Measurements from ENCODE around the gene FOXA3. TPM values are rescaled to one million over a fixed set of nuclear protein-coding genes. Genes with fewer than 3 reads are reported as not detected.

The FOXA3 gene
- total and polyA plus RNA-seq, 2 experiments from 2014 or later, result 14.6 to 18.6 TPM

GRCh38 chr19:45821570-45821969 lies 42.6 kb upstream of the FOXA3 start:
- WGBS (ENCODE audit: low lambda C conversion rate, missing lambda C conversion rate), result 95% methylated on average over 10 of the region's 10 CpGs
- Histone ChIP-seq H3K4me1 (ENCODE audit: insufficient read depth) (no peaks in the 10 kb centered on the region), H2AFZ (no peak overlapping the region), H3K27me3 (no peaks in the 10 kb centered on the region), H3K9me2 (replicated peaks; ENCODE audit: insufficient read depth) (no peaks in the 10 kb centered on the region), H3K36me3 (replicated peaks; ENCODE audit: insufficient read depth, low read depth) (no peaks in the 10 kb centered on the region), H4K20me1 (ENCODE audit: insufficient read depth, poor library complexity, severe bottlenecking) (no peaks in the 10 kb centered on the region), H3K27ac (no peak overlapping the region), H3K9me3 (ENCODE audit: low read depth) (no peaks in the 10 kb centered on the region), H3K4me2 (no peak overlapping the region), H3K79me2 (no peaks in the 10 kb centered on the region), H3K4me3 (no peak overlapping the region)
- TF ChIP-seq EZH2phosphoT487 (IDR thresholded peaks at IDR 0.05; ENCODE audit: low read depth, severe bottlenecking, unreplicated experiment) (no peak), EZH2 (IDR thresholded peaks at IDR 0.05; ENCODE audit: borderline replicate concordance) (no peak)
- DNase-seq (ENCODE audit: low spot score), result no peak

GRCh38 chr19:45822716-45823115 lies 41.4 kb upstream of the FOXA3 start:
- Histone ChIP-seq H3K79me2 (no peaks in the 10 kb centered on the region), H3K9me2 (replicated peaks; ENCODE audit: insufficient read depth) (no peaks in the 10 kb centered on the region), H3K9me3 (ENCODE audit: low read depth) (no peaks in the 10 kb centered on the region), H3K4me3 (no peak overlapping the region), H4K20me1 (ENCODE audit: insufficient read depth, poor library complexity, severe bottlenecking) (no peaks in the 10 kb centered on the region), H3K27ac (no peak overlapping the region), H3K27me3 (no peaks in the 10 kb centered on the region), H3K36me3 (replicated peaks; ENCODE audit: insufficient read depth, low read depth) (no peaks in the 10 kb centered on the region), H3K4me1 (ENCODE audit: insufficient read depth) (no peaks in the 10 kb centered on the region), H3K4me2 (no peak overlapping the region), H2AFZ (no peak overlapping the region)
- no peak for TF ChIP-seq CTCF (IDR thresholded peaks at IDR 0.05; ENCODE audit: poor library complexity)
- TF ChIP-seq EZH2 (IDR thresholded peaks at IDR 0.05; ENCODE audit: borderline replicate concordance), result no peak
- TF ChIP-seq EZH2phosphoT487 (IDR thresholded peaks at IDR 0.05; ENCODE audit: low read depth, severe bottlenecking, unreplicated experiment), result no peak
- 96% methylated on average over 5 of the region's 5 CpGs for WGBS (ENCODE audit: low lambda C conversion rate, missing lambda C conversion rate)
- no peak for DNase-seq (ENCODE audit: low spot score)

GRCh38 chr19:45823182-45823581 lies 40.9 kb upstream of the FOXA3 start:
- Histone ChIP-seq H3K27ac (no peak overlapping the region), H4K20me1 (ENCODE audit: insufficient read depth, poor library complexity, severe bottlenecking) (no peaks in the 10 kb centered on the region), H3K27me3 (no peaks in the 10 kb centered on the region), H3K79me2 (no peaks in the 10 kb centered on the region), H3K36me3 (replicated peaks; ENCODE audit: insufficient read depth, low read depth) (no peaks in the 10 kb centered on the region), H2AFZ (no peak overlapping the region), H3K4me1 (ENCODE audit: insufficient read depth) (no peaks in the 10 kb centered on the region), H3K4me2 (no peak overlapping the region), H3K4me3 (no peak overlapping the region), H3K9me3 (ENCODE audit: low read depth) (no peaks in the 10 kb centered on the region), H3K9me2 (replicated peaks; ENCODE audit: insufficient read depth) (no peaks in the 10 kb centered on the region)
- 96% methylated on average over 10 of the region's 12 CpGs for WGBS (ENCODE audit: low lambda C conversion rate, missing lambda C conversion rate)
- DNase-seq (ENCODE audit: low spot score), result no peak
- TF ChIP-seq EZH2 (IDR thresholded peaks at IDR 0.05; ENCODE audit: borderline replicate concordance) (no peak), EZH2phosphoT487 (IDR thresholded peaks at IDR 0.05; ENCODE audit: low read depth, severe bottlenecking, unreplicated experiment) (no peak), CTCF (IDR thresholded peaks at IDR 0.05; ENCODE audit: poor library complexity) (no peak)

GRCh38 chr19:45824041-45824471 lies 40.1 kb upstream of the FOXA3 start:
- 93% methylated on average over 11 of the region's 12 CpGs for WGBS (ENCODE audit: low lambda C conversion rate, missing lambda C conversion rate)
- TF ChIP-seq CTCF (IDR thresholded peaks at IDR 0.05; ENCODE audit: poor library complexity), result no peak
- TF ChIP-seq EZH2 (IDR thresholded peaks at IDR 0.05; ENCODE audit: borderline replicate concordance), result no peak
- no peak for TF ChIP-seq EZH2phosphoT487 (IDR thresholded peaks at IDR 0.05; ENCODE audit: low read depth, severe bottlenecking, unreplicated experiment)
- Histone ChIP-seq H4K20me1 (ENCODE audit: insufficient read depth, poor library complexity, severe bottlenecking) (no peaks in the 10 kb centered on the region), H3K79me2 (no peaks in the 10 kb centered on the region), H3K9me3 (ENCODE audit: low read depth) (no peaks in the 10 kb centered on the region), H2AFZ (no peak overlapping the region), H3K4me1 (ENCODE audit: insufficient read depth) (no peaks in the 10 kb centered on the region), H3K9me2 (replicated peaks; ENCODE audit: insufficient read depth) (no peaks in the 10 kb centered on the region), H3K4me2 (no peak overlapping the region), H3K27ac (no peak overlapping the region), H3K4me3 (no peak overlapping the region), H3K27me3 (no peaks in the 10 kb centered on the region), H3K36me3 (replicated peaks; ENCODE audit: insufficient read depth, low read depth) (no peaks in the 10 kb centered on the region)
- DNase-seq (ENCODE audit: low spot score), result no peak
